Measurements from ENCODE around the gene LDB2.

- TF ChIP-seq CTCF (IDR thresholded peaks at IDR 0.05) (no peak), POLR2A (IDR thresholded peaks at IDR 0.05) (no peak)
These were observed 32.6 kb downstream of the LDB2 start for GRCh38 chr4:16865897-16866283.
